ENCODE measurements around the gene ESYT3.
"Not testable (repeated sequence)": the region's sequence is repeated elsewhere in the genome, so short reads cannot be mapped to it uniquely, and the experiment has no call there.

GRCh38 chr3:138484672-138485071 lies 50.3 kb downstream of the ESYT3 start:
- TF ChIP-seq CTCF, POLR2A, EP300 (IDR thresholded peaks at IDR 0.05): not testable (repeated sequence)

All from suprapubic skin (tissue), 3 donors.